GM23338 (cell line): ENCODE measurements around the gene AP5Z1. TPM values are rescaled to one million over a fixed set of nuclear protein-coding genes. Genes with fewer than 3 reads are reported as not detected.

Experiments used
- ATAC-seq: fragments of 200-7000 bp; cut with Tn5 transposase; 3 replicates; pipeline ENCODE4 v1.9.1; 2020
- DNase-seq: peaks from one replicate; pipeline ENCODE4 v3.0.0-alpha.2; 2015; ENCODE audit warnings: low spot score
- H2AFZ ChIP-seq: fragments of 200-600 bp; sonication (generic); 2 replicates; pipeline ENCODE4 v1.8.0; 2016; ENCODE audit warnings: antibody characterized with exemption, mild to moderate bottlenecking, moderate library complexity
- H3F3A ChIP-seq: fragments of 200-600 bp; sonication (generic); replicated peaks from 2 replicates; pipeline ENCODE4 v1.8.0; 2017; ENCODE audit warnings: antibody characterized with exemption, mixed run types, low read depth
- H3K27ac ChIP-seq: fragments of 200-600 bp; sonication (generic); 2 replicates; pipeline ENCODE4 v1.6.1; 2016; ENCODE audit warnings: low read depth
- H3K27me3 ChIP-seq: fragments of 200-600 bp; sonication (generic); 2 replicates; pipeline ENCODE4 v1.8.0; 2016; ENCODE audit warnings: mild to moderate bottlenecking, mixed run types, moderate library complexity; ENCODE audit not compliant: insufficient read depth
- H3K36me3 ChIP-seq: fragments of 200-600 bp; sonication (generic); 2 replicates; pipeline ENCODE4 v1.8.0; 2016; ENCODE audit warnings: mild to moderate bottlenecking; ENCODE audit not compliant: insufficient read depth
- H3K4me1 ChIP-seq: fragments of 200-600 bp; sonication (generic); 2 replicates; pipeline ENCODE4 v1.8.0; 2016; ENCODE audit warnings: mild to moderate bottlenecking, moderate library complexity; ENCODE audit not compliant: insufficient read depth
- H3K4me2 ChIP-seq: fragments of 200-600 bp; sonication (generic); 2 replicates; pipeline ENCODE4 v1.7.1; 2017; ENCODE audit warnings: mixed run types
- H3K4me3 ChIP-seq: fragments of 200-600 bp; sonication (generic); 2 replicates; pipeline ENCODE4 v1.6.1; 2016; ENCODE audit warnings: mixed run types
- H3K79me2 ChIP-seq: fragments of 200-600 bp; sonication (generic); replicated peaks from 2 replicates; pipeline ENCODE4 v1.8.0; 2017; ENCODE audit warnings: mild to moderate bottlenecking; ENCODE audit not compliant: insufficient read depth
- H3K9me2 ChIP-seq: fragments of 200-600 bp; sonication (generic); 2 replicates; pipeline ENCODE4 v1.8.0; 2017; ENCODE audit not compliant: insufficient read depth
- H4K20me1 ChIP-seq: fragments of 200-600 bp; sonication (generic); replicated peaks from 2 replicates; pipeline ENCODE4 v1.8.0; 2017; ENCODE audit warnings: mild to moderate bottlenecking; ENCODE audit not compliant: insufficient read depth
- H3K27ac Mint-ChIP-seq: 2 replicates; pipeline ENCODE4 v1.8.0; 2020; ENCODE audit warnings: inconsistent platforms, mild to moderate bottlenecking, moderate library complexity, mixed read lengths
- H3K27me3 Mint-ChIP-seq: 3 replicates; pipeline ENCODE4 v1.8.0; 2022; ENCODE audit warnings: low read depth, mild to moderate bottlenecking, moderate library complexity, mixed read lengths, inconsistent platforms; ENCODE audit not compliant: insufficient read depth, poor library complexity
- H3K36me3 Mint-ChIP-seq: 3 replicates; pipeline ENCODE4 v1.8.0; 2021; ENCODE audit warnings: low read depth, mild to moderate bottlenecking, inconsistent platforms, moderate library complexity, mixed read lengths
- H3K4me1 Mint-ChIP-seq: 3 replicates; pipeline ENCODE4 v1.8.0; 2020; ENCODE audit warnings: mild to moderate bottlenecking, inconsistent platforms, mixed read lengths
- H3K4me3 Mint-ChIP-seq: 3 replicates; pipeline ENCODE4 v1.8.0; 2021; ENCODE audit warnings: moderate library complexity, mild to moderate bottlenecking, inconsistent platforms, mixed read lengths
- H3K9me3 Mint-ChIP-seq: 3 replicates; pipeline ENCODE4 v1.8.0; 2020; ENCODE audit warnings: moderate library complexity, mild to moderate bottlenecking, inconsistent platforms, mixed read lengths
- CREB1 ChIP-seq: fragments of 250-450 bp; sonication (Bioruptor Pico); IDR thresholded peaks from 2 replicates; pipeline ENCODE4 v1.5.0; 2020; ENCODE audit warnings: low read depth, mild to moderate bottlenecking, moderate library complexity
- EZH2 ChIP-seq: fragments of 200-600 bp; sonication (generic); IDR thresholded peaks from one replicate; pipeline ENCODE4 v1.8.0; 2017; ENCODE audit warnings: antibody characterized with exemption, mild to moderate bottlenecking, low read depth; ENCODE audit not compliant: unreplicated experiment
- EZH2phosphoT487 ChIP-seq: fragments of 200-600 bp; sonication (generic); IDR thresholded peaks from one replicate; pipeline ENCODE4 v1.8.1; 2018; ENCODE audit warnings: antibody characterized with exemption; ENCODE audit not compliant: unreplicated experiment
- JUNB ChIP-seq: IDR thresholded peaks from one replicate; pipeline ENCODE4 v1.6.1; 2016; ENCODE audit warnings: antibody characterized with exemption; ENCODE audit not compliant: unreplicated experiment
- POLR2AphosphoS5 ChIP-seq: IDR thresholded peaks from 2 replicates; pipeline ENCODE4 v1.6.1; 2016; ENCODE audit warnings: antibody characterized with exemption, low read depth
- STAT1 ChIP-seq: IDR thresholded peaks from one replicate; pipeline ENCODE4 v1.6.1; 2016; ENCODE audit warnings: antibody characterized with exemption; ENCODE audit not compliant: unreplicated experiment
- ZNF114 ChIP-seq: fragments of 250-450 bp; sonication (Bioruptor Pico); IDR thresholded peaks from 2 replicates; pipeline ENCODE4 v1.5.0; 2020; ENCODE audit warnings: mild to moderate bottlenecking, moderate library complexity
- ZNF331 ChIP-seq: fragments of 250-450 bp; sonication (Bioruptor Pico); IDR thresholded peaks from 2 replicates; pipeline ENCODE4 v1.5.0; 2020; ENCODE audit warnings: low read depth, mild to moderate bottlenecking, moderate library complexity
- polyA plus RNA-seq: library from polyadenylated mRNA; unstranded; fragments of >200 nt; fragmentation: Nextera tagmentation; extraction: Ambion mirVana; gene quantifications from 2 replicates; pipeline ENCODE4 v1.2.1, GENCODE V29; 2016
- total RNA-seq: library from RNA; depleted of rRNA; stranded (reverse); fragments of >200 nt; shearing (Covaris generic); gene quantifications from 2 replicates; pipeline ENCODE4 v1.2.3, GENCODE V29; 2014
- TF ChIP-seq, protein P1 (sequence below): fragments of 250-450 bp; sonication (Bioruptor Pico); IDR thresholded peaks from 2 replicates; pipeline ENCODE4 v1.5.0; 2020; ENCODE audit warnings: mild to moderate bottlenecking, moderate library complexity
- TF ChIP-seq, protein P2 (sequence below): IDR thresholded peaks from 2 replicates; pipeline ENCODE4 v1.6.1; 2016; ENCODE audit warnings: antibody characterized with exemption
- TF ChIP-seq, protein P3 (sequence below): IDR thresholded peaks from one replicate; pipeline ENCODE4 v1.6.1; 2018; ENCODE audit warnings: antibody characterized with exemption; ENCODE audit not compliant: unreplicated experiment
- TF ChIP-seq, protein P4 (sequence below), 2 experiments: fragments of 200-600 bp in 1 of 2; sonication (generic) in 1 of 2; conservative IDR thresholded peaks; 2 replicates each; pipeline versions ENCODE4 v1.5.1 to v1.6.1; 2016 to 2017; ENCODE audit warnings: antibody characterized with exemption in 2 of 2, low read depth in 2 of 2, mild to moderate bottlenecking in 2 of 2, moderate library complexity in 1 of 2

The AP5Z1 gene
- total and polyA plus RNA-seq, 2 experiments from 2014 or later, result 16.3 to 31.2 TPM

DNA sequence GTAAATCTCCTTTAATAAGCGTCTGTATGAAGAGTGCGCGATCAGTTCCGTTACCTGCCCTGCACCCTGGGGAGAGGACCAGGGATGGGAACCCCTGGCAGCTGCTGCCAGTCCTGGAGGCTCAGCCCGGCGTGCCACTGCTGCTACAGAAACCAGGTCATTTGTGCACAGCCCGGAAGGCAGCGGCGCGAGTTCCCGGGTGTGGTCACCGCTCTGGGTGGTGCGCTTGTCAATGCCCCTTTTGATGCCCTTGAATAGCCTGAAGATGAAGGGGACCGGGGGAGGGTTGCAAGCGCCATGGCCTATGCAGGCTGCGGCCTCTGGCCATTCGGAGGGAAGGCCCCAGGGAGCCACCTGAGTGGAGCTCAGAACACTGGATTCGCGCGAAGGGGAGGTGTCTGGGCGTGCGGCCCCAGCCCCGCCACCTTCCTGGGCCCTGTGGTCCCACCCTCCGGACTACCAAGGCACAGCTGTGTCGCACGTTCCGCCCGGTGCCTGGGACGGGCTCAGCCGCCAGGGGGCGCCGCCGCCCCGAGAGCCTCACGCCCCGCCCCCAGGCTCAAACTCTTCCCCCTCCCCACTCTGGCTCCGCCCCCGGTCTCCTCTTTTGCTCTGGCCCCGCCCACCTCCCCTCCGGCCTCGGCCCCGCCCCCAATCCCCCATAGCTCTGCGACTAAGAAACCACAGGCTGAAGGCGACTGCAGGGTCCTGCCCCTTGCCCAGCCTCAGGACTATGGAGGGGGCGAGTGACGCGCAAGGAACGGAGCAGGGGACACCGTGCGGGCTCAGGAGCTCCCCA lies 16.5 kb downstream of the AP5Z1 start:
- Histone ChIP-seq H3K27me3 (no peaks in the 10 kb centered on the region), H3K79me2 (no peaks in the 10 kb centered on the region), H4K20me1 (no peaks in the 10 kb centered on the region; the same call in 1 of the 2 replicates), H3K27ac (peak overlapping the region; percentile 50; the same call in 1 of the 2 replicates), H3K4me3 (peak overlapping the region; percentile 75), H3K36me3 (no peaks in the 10 kb centered on the region; the same call in 1 of the 2 replicates), H3K9me2 (no peaks in the 10 kb centered on the region), H2AFZ (no peak overlapping the region; the same call in 1 of the 2 replicates), H3K4me1 (peaks cover 6% of the 10 kb centered on the region), H3K4me2 (peak overlapping the region; percentile 83), H3F3A (no peaks in the 10 kb centered on the region)
- peaks cover 11% of the 10 kb centered on the region for H3K36me3 Mint-ChIP-seq
- ATAC-seq, result peak; percentile 86
- H3K27me3 Mint-ChIP-seq, result peaks cover 11% of the 10 kb centered on the region
- H3K27ac Mint-ChIP-seq, result no peak overlapping the region
- H3K4me3 Mint-ChIP-seq, result peak overlapping the region; percentile 47
- peaks cover 13% of the 10 kb centered on the region for H3K4me1 Mint-ChIP-seq
- no peak for TF ChIP-seq EZH2phosphoT487
- no peak for TF ChIP-seq CREB1 (CRISPR knock-in tag)
- TF ChIP-seq, protein P1, sequence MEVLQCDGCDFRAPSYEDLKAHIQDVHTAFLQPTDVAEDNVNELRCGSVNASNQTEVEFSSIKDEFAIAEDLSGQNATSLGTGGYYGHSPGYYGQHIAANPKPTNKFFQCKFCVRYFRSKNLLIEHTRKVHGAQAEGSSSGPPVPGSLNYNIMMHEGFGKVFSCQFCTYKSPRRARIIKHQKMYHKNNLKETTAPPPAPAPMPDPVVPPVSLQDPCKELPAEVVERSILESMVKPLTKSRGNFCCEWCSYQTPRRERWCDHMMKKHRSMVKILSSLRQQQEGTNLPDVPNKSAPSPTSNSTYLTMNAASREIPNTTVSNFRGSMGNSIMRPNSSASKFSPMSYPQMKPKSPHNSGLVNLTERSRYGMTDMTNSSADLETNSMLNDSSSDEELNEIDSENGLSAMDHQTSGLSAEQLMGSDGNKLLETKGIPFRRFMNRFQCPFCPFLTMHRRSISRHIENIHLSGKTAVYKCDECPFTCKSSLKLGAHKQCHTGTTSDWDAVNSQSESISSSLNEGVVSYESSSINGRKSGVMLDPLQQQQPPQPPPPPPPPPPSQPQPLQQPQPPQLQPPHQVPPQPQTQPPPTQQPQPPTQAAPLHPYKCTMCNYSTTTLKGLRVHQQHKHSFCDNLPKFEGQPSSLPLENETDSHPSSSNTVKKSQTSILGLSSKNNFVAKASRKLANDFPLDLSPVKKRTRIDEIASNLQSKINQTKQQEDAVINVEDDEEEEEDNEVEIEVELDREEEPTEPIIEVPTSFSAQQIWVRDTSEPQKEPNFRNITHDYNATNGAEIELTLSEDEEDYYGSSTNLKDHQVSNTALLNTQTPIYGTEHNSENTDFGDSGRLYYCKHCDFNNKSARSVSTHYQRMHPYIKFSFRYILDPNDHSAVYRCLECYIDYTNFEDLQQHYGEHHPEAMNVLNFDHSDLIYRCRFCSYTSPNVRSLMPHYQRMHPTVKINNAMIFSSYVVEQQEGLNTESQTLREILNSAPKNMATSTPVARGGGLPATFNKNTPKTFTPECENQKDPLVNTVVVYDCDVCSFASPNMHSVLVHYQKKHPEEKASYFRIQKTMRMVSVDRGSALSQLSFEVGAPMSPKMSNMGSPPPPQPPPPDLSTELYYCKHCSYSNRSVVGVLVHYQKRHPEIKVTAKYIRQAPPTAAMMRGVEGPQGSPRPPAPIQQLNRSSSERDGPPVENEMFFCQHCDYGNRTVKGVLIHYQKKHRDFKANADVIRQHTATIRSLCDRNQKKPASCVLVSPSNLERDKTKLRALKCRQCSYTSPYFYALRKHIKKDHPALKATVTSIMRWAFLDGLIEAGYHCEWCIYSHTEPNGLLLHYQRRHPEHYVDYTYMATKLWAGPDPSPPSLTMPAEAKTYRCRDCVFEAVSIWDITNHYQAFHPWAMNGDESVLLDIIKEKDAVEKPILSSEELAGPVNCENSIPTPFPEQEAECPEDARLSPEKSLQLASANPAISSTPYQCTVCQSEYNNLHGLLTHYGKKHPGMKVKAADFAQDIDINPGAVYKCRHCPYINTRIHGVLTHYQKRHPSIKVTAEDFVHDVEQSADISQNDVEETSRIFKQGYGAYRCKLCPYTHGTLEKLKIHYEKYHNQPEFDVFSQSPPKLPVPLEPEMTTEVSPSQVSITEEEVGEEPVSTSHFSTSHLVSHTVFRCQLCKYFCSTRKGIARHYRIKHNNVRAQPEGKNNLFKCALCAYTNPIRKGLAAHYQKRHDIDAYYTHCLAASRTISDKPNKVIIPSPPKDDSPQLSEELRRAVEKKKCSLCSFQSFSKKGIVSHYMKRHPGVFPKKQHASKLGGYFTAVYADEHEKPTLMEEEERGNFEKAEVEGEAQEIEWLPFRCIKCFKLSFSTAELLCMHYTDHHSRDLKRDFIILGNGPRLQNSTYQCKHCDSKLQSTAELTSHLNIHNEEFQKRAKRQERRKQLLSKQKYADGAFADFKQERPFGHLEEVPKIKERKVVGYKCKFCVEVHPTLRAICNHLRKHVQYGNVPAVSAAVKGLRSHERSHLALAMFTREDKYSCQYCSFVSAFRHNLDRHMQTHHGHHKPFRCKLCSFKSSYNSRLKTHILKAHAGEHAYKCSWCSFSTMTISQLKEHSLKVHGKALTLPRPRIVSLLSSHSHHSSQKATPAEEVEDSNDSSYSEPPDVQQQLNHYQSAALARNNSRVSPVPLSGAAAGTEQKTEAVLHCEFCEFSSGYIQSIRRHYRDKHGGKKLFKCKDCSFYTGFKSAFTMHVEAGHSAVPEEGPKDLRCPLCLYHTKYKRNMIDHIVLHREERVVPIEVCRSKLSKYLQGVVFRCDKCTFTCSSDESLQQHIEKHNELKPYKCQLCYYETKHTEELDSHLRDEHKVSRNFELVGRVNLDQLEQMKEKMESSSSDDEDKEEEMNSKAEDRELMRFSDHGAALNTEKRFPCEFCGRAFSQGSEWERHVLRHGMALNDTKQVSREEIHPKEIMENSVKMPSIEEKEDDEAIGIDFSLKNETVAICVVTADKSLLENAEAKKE (CRISPR knock-in tag), result no peak
- TF ChIP-seq, protein P2, sequence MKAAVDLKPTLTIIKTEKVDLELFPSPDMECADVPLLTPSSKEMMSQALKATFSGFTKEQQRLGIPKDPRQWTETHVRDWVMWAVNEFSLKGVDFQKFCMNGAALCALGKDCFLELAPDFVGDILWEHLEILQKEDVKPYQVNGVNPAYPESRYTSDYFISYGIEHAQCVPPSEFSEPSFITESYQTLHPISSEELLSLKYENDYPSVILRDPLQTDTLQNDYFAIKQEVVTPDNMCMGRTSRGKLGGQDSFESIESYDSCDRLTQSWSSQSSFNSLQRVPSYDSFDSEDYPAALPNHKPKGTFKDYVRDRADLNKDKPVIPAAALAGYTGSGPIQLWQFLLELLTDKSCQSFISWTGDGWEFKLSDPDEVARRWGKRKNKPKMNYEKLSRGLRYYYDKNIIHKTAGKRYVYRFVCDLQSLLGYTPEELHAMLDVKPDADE, result no peak
- TF ChIP-seq, protein P3, sequence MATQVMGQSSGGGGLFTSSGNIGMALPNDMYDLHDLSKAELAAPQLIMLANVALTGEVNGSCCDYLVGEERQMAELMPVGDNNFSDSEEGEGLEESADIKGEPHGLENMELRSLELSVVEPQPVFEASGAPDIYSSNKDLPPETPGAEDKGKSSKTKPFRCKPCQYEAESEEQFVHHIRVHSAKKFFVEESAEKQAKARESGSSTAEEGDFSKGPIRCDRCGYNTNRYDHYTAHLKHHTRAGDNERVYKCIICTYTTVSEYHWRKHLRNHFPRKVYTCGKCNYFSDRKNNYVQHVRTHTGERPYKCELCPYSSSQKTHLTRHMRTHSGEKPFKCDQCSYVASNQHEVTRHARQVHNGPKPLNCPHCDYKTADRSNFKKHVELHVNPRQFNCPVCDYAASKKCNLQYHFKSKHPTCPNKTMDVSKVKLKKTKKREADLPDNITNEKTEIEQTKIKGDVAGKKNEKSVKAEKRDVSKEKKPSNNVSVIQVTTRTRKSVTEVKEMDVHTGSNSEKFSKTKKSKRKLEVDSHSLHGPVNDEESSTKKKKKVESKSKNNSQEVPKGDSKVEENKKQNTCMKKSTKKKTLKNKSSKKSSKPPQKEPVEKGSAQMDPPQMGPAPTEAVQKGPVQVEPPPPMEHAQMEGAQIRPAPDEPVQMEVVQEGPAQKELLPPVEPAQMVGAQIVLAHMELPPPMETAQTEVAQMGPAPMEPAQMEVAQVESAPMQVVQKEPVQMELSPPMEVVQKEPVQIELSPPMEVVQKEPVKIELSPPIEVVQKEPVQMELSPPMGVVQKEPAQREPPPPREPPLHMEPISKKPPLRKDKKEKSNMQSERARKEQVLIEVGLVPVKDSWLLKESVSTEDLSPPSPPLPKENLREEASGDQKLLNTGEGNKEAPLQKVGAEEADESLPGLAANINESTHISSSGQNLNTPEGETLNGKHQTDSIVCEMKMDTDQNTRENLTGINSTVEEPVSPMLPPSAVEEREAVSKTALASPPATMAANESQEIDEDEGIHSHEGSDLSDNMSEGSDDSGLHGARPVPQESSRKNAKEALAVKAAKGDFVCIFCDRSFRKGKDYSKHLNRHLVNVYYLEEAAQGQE, result no peak
- TF ChIP-seq JUNB, result no peak
- no peak for TF ChIP-seq ZNF114 (CRISPR knock-in tag)
- TF ChIP-seq ZNF331 (CRISPR knock-in tag), result no peak
- TF ChIP-seq POLR2AphosphoS5, result peak; percentile 57
- no peak for TF ChIP-seq EZH2
- TF ChIP-seq STAT1, result no peak
- TF ChIP-seq, protein P4, sequence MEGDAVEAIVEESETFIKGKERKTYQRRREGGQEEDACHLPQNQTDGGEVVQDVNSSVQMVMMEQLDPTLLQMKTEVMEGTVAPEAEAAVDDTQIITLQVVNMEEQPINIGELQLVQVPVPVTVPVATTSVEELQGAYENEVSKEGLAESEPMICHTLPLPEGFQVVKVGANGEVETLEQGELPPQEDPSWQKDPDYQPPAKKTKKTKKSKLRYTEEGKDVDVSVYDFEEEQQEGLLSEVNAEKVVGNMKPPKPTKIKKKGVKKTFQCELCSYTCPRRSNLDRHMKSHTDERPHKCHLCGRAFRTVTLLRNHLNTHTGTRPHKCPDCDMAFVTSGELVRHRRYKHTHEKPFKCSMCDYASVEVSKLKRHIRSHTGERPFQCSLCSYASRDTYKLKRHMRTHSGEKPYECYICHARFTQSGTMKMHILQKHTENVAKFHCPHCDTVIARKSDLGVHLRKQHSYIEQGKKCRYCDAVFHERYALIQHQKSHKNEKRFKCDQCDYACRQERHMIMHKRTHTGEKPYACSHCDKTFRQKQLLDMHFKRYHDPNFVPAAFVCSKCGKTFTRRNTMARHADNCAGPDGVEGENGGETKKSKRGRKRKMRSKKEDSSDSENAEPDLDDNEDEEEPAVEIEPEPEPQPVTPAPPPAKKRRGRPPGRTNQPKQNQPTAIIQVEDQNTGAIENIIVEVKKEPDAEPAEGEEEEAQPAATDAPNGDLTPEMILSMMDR (conservative IDR thresholded peaks at IDR 0.05; ENCODE audit: low read depth in 2 of 2), result peak; percentile 66 to 82
- H3K9me3 Mint-ChIP-seq, result no peaks in the 10 kb centered on the region; the same call in 2 of the 3 replicates
- peak; percentile 96 for DNase-seq
